CD4-positive, alpha-beta T cell treated with Interleukin-15 for 4 hours (primary cell): ENCODE measurements around the gene CFAP61.
"Not testable (repeated sequence)": the region's sequence is repeated elsewhere in the genome, so short reads cannot be mapped to it uniquely, and the experiment has no call there.

Experiments used
- DNase-seq: peaks from one replicate; pipeline ENCODE4 v3.0.0-alpha.2; 2020; ENCODE audit warnings: low spot score

Gene CFAP61

DNA sequence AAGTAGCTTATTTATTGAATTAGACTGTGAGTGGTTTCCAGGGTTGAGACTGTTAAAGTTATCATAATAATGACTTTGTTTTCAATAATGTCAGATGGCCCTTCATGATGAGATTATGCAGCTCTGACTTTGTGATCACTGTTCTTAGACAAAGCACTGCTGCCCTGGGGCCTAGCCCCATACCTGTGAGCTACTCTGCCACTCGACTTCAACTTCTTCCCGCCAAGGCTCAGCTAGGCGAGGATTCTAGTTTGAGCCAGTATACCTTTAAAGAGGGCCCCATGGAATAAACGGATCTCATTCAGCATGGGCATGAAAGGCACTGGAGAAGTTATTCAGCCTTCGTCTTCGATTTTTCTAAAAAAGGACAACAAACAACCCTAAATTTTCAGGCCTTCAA is 270.6 kb downstream of the CFAP61 start:
- DNase-seq = no peak

DNA sequence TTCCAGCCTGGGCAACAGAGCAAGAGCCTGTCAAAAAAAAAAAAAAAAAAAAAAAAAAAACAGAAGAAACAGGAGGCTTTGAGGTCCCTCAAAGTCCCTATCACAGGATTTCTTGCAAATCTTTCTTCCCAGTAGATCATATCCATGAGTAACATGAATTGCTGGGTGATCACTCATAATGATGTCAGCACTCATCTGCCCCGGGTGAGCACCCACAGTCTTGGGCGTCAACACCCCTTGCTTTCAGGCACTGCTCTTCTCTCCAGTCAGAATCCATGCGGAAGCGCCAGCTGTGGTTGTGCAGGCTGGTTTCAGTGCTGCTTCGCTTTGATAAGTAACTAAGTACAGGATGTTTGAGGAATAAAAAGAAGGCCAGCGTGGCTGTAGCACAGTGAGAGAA is 275.4 kb downstream of the CFAP61 start:
- no peak for DNase-seq

DNA sequence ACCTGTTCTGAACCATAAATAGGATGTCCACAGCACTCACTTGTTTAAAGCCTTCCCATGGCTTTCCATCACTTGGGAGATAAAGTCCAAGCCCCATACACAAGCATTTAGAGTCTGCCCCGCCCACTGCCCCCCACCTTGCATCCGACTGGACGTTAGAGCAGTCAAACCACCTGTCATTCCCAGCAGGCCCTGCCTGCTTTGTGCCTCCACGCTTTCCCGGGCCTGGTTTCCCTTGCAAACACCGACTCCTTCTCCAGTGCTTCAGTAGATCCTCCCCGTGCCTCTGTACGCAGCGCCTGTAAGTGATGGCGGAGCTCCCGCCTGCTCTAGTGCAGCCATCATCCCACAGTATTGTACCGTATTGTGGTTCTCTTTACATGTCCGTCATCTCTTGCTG is 277.2 kb downstream of the CFAP61 start:
- DNase-seq = no peak

DNA sequence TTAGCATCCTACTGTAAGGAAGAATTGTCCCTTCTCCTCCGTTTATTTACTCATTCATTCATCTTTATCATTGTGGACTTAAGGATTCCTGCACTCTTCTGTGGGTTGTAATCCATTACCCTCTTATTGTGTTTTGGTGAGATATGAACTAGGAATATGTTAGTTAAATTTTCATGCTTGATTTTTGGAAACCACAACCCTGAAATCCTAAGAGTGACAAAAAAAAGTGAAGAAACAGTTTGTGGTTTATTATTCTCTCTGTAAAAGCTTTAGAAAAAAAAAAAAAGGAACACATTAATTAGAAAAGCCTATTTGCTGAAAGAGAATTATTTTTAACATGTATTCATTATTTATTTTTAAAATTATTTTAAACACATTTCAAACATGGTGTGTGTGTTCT is 278.8 kb downstream of the CFAP61 start:
- DNase-seq = no peak

DNA sequence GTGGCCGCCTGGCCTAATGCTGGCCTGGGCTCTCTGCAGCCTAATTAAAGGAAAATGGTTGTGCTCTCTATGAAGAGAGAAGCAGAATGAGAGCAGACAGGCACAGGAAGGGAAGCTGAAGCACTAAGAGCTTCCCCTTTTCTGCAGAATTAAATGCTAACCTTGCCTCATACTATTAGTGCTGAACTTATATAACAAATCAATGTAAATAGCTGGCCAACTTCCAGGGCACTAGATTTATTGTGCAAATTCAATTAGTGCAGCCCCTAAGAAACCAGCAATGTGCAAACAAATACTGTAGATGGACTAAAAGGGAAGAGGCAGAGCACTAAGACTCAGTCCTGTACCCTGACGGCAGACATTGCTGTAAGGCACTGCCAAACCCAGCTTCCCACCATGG is 279.5 kb downstream of the CFAP61 start:
- no peak for DNase-seq

DNA sequence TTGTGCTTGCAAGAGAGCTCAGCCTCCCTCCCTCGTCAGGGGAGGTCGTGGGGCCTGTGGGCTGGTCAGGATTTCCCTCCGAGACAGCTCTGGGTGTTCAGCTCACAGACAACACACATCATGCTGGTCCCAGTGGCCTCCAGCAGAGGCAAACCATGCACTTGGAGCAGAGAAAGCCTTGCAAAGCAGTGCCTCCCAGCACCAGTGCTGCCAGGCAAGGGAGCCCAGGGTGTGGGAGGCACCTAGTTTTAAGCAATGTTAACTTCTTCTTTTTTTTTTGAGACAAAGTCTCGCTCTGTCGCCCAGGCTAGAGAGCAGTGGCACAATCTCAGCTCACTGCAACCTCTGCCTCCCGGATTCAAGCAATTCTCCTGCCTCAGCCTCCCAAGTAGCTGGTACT is 281.5 kb downstream of the CFAP61 start:
- DNase-seq = no peak

DNA sequence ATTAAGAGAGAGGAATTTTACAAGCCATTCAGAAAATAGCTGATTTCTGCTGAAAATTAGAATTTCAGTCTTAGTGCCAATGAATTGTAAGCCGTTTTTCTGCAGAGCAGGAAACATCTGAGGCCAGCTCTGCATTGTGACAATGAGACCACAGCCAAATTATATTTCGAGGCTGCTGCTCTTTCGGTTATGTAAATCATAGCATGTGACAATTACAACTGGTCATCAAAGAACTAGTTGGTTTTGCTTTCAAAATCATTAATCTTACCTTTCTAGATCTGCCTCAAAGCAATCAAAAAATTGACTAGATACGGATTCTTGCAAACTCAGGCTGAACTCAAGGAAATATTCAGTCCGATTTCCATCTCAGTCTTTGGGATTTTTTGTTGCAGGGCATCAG is 282.2 kb downstream of the CFAP61 start:
- DNase-seq = no peak

DNA sequence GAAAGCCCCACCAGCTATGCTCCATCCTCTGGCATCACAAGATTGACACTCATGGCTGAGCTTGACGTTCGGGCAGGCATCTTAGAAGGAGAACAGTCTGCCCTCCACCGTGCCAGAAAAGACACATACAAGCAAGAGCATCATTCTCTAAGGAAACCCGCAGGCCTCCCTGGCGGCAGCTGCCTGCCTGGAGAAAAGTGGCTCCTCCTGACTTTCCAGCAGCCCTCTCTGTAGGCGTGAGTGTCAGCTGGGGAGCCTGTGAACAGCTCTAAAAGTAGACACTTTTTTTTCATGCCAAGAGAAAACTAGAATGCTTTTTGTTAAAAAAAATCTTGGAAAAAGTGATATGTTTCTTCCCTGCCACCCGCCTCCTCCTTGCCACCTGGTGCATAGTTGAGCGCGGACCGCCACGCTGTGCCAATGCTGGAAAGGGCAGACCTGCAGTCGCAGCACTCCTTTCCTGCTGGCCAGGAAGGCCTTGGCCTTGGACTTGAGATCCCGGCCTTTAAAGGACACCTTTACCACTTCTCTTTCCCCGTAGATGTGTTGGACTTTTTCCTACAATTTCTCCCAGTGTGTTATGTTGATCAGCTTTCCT is 285.9 kb downstream of the CFAP61 start:
- DNase-seq = no peak

DNA sequence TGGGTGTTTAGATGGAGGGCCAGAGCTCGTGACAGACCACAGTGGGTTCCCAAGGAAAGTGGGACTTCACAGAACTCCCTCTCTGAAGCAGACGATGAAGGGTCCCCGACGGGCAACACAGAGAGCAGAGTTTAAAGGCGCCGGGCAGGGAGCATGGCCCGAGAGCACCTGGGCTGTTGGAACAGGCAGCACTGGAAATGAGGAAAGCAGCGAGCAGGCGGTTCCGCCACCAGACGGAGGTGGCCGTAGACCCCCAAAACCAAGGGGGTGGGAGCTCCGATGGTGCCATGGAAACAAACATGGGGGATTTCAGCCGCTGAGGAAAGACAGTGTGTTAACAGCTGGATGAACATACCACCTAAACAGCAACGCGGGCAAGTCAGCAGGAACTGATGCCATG is 288.1 kb downstream of the CFAP61 start:
- DNase-seq = no peak

DNA sequence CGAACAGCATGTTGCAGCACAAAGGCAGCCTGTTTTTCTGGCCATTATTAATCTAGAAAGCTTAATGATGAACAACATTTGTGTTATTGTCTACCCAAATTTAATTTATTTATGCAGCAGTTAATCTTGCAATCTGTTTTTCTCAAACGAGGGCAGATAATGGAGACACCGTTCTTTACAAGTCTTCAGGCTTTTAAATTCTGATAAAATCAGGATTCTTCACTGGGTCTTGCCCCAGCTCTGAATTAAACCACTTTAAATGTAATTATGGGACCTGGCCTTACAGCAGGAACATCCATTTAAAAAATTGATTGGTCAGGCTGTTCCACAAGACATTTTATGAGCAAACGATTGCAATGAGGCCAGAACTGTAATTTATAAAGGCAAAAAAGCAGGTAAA is 289.0 kb downstream of the CFAP61 start:
- no peak for DNase-seq

DNA sequence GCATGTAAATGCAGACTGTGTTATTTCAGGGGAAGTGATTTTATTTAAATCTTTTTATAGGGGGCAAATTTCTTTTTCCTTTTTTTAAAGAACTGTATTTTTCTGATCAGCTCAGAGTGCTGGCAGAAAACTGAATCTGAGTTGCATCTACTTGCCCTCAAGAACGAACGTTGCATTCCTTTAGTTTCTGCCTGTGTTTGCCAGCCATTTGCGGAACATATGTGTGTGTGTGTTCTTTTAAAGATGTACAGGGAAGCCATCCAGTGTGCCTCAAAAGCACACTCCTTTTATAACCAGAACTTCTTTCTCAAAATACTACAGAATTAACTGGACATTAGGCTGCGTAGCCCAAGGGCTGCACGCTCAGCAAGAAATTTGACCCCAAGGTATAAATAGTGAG is 289.7 kb downstream of the CFAP61 start:
- no peak for DNase-seq

DNA sequence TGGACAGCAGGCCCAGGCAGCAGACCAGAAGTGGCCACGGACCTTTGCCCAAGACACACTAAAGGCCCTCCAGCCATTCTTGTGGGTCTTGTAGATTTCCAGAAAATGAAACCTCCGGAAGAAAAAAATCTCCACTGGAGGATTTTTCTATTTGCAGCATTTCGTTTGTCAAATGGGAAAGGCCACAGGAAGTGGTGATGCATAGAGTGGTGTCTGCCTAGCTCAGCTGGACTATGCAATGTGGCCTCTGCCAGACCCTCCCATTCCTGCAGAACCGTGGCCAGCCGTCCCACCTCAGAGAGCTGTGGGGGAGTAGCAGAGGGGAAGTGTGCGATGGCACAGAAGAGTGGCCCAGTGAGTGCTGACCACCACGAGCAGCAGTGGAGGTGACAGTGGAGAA is 291.6 kb downstream of the CFAP61 start:
- DNase-seq = no peak

DNA sequence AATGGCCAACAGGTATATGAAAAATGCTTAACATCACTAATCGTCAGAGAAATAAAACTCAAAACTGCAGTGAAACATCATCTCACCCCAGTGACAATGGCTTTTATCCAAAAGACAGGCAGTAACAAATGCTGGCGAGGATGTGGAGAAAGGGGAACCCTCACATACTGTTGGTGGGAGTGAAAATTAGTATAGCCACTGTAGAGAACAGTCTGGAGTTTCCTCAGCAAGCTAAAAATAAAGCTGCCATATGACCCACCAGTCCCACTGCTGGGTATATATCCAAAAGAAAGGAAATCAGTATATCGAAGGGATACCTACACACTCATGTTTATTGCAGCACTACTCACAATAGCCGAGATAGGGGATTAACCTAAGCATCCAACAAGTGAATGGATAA is 292.1 kb downstream of the CFAP61 start:
- DNase-seq = no peak

DNA sequence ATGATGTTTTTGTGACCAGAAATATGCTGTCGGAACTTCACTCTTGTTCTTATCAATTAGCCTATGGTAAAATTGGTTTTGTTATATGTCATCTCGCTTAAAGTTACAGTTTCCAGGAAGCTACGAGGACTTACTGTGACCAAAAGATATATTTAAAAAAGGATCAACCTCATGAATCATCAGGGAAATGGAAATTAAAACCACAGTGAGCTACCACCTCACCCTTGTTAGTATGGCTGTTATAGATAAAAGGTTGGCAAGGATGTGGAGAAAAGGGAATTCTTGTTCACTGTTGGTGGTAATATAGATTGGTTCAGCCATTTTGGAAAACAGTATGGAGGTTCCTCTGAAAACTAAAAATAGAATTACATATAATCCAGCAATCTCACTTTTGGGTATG is 301.2 kb downstream of the CFAP61 start:
- no peak for DNase-seq

DNA sequence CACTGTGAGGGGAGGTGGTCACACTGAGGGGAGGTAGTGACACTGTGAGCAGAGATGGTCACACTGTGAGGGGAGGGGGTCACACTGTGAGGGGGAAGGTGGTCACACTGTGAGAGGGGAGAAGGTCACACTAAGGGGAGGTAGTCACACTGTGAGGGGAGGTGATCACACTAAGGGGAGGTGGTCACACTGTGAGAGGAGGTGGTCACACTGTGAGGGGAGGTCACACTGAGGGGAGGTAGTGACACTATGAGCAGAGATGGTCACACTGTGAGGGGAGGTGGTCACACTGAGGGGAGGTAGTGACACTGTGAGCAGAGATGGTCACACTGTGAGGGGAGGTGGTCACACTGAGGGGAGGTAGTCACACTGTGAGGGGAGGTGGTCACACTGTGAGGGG is 303.2 kb downstream of the CFAP61 start:
- DNase-seq = not testable (repeated sequence)

DNA sequence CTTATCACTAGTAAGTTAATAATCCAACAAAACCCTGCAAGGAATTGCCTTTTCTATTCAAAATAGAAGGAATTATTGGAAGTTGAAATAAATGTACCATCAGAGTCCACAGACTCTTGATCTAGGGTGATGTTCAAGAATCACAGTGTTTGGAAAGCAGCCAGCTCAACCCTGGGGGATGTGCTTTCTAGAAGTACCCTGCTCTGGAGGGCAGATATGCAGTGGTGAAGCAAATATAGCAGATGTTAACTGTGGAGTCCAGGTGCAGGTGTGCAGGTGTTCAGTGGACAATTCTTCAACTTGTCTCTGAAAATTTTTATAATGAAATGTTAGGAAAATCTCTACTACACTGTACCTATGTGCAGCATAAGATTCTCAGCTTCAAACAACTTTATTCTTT is 306.5 kb downstream of the CFAP61 start:
- DNase-seq = no peak

DNA sequence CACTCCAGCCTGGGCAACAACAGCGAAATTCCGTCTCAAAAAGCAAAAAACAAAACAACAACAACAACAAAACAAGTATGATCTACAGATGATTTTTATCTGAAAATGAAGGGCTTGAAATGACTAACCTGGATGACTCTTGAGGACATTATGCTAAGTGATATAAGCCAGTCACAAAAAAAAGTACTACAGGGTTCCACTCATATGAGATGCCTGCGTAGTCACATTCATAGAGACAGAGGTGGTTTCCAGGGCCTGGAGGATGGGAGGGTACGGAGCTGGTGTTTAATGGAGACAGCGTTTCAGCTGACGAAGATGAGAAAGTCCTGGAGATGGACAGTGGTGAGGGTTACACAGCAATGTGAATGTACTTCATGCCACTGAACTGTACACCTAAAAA is 307.3 kb downstream of the CFAP61 start:
- DNase-seq = no peak

DNA sequence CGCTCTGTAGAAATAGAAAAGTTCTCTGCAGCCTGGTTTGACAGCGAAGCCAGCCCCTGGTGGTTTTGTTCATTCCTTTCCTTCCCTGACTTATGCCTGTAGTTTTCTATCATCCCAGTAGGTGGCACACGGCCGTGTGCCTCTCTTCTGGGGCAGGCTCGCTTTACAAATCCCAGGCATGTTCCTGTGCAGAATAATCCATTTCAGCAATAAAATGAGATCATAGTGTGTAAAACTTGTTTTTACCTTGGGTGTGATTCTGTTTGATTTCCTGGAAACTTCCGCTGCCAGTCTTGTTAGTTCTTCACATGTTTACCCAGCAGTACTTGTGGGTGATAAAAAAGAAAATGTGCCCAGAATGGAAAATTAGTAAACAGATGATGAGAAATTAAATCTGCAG is 308.1 kb downstream of the CFAP61 start:
- DNase-seq = peak; percentile 30

DNA sequence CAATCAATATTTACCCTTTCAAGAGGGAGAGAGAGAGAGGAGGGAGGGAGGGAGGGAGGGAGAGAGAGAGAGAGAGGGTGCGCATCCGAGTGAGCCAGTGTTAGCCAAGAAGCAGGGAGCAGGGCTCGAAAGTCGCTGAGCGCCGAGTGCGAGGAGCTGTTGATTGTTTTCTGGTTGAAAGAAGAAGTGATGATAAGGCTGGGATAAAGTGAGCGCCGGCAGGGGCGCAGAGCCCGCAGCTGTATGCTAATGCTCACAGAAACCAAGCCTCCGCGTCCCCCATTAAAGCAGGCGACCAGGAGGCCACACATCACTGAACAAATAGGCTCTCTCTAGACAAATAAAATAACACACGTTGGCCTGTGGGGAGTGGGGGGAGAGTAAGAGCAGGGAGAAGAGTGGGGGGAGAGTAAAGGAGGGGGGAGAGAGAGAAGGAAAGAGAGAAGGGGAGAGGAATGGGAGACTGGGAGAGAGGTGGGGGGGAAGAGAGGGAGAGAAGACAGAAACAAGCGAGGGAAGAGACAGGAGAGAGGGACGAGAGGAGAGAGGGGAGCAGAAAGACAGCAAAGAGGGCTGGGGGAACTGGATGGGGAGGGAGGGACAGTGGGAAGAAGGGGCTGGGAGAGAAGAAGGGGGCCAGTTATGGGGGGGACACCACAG is 310.6 kb downstream of the CFAP61 start:
- no peak for DNase-seq

DNA sequence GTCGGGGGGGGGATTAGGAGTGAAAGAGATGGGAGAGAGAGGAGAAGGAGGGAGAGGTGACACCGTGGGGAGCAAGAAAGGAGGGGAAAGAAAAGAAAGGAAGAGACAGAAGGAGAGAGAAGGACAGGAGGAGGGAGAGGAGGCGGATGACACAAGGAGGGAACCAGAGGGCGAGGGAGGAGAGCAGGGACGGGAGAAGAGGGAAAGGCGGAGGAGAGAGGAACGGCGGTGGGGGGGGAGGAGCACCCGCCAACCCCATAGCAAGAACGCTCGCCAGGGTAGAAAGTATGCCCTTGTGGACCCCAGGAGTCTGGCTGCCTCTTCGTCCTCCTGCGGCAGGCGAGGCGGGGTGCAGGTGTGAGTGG is 311.1 kb downstream of the CFAP61 start:
- no peak for DNase-seq

DNA sequence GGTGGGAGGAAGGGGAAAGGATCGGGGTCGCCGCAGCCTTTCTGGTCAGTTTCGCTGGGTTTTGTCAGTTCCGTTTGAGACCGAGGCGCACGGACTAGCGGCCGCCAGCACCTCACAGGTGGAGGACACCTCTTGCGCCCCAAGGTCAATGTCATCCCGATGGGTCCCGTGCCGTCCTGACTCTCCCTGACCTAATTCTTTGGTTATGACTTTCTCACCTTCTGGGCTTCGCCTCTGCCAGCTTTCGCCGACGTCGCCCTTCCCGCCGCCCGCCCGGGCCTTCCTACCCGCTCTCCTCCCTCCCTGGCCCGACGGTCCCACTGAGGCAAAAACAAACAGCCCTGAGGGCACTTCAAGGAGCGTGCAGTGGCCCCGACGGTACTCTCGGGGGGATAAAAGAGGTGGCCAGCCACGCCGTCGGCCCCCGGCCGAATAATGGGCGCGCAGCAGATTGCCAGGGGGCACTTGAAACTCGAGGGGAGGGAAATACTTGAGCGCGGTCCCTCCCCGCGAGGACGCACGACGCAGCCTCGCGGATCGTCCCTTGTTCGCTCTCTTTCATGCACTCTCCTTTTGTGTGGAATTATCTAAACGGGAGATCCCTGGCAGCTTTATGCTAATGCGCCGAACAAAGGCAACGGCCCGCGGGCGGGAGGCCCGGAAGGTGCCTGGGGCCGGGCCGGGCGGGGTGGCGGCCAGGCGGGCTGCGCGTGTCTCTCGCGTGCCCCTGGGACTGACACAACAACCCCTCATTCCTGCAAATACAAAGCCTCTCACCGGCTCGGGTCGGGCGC is 311.7 kb downstream of the CFAP61 start:
- no peak for DNase-seq

DNA sequence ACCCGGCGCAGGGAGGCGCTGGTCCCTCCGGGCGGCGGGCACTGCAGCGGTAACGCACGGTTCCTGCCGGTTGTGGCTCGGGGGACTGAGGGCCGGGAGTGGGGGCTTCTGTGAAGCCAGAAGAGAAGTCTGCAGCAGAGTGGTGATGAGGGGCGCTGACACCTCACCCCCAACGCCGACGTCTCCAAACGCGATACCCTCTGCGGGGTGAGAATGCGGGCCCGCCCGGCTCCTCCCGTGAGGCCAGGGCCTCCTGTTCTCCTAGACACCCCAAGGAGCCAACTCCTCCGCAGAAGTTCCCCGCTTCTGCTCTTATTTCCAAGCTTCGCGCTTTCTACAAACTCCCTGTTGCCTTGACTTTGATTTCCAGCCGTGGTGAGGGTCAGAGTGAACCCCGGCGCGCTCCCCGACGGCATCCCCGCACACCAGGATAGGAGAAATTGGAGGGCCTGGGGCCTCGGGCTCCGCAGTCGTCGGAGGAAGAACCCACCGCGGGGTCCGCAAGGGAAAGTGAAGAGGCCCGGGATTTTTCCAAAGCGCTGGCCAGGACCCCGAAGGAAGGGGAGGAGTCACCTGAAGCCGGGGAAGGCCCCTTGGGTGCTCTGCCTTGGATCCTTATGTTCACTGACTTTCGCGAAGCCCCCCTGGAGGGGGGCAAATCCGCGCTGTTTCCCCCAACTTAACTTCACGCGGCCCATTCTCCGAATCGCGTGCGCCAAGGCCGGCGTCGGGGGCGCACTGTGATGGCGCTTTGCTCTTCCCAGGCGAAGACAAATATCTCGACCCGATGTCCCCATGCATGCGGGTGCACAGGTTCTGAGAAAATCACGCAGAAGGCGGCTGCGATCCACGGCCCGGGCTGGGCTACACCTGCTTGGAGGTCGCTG is 312.5 kb downstream of the CFAP61 start:
- DNase-seq = no peak
